GM23338 (cell line): ENCODE measurements around the gene OR5K1. TPM values are rescaled to one million over a fixed set of nuclear protein-coding genes. Genes with fewer than 3 reads are reported as not detected.

ENCODE experiments used
- ATAC-seq: fragments of 200-7000 bp; cut with Tn5 transposase; 3 replicates; pipeline ENCODE4 v1.9.1; 2020
- DNase-seq: peaks from one replicate; pipeline ENCODE4 v3.0.0-alpha.2; 2015; ENCODE audit warnings: low spot score
- H2AFZ ChIP-seq: fragments of 200-600 bp; sonication (generic); 2 replicates; pipeline ENCODE4 v1.8.0; 2016; ENCODE audit warnings: antibody characterized with exemption, mild to moderate bottlenecking, moderate library complexity
- H3F3A ChIP-seq: fragments of 200-600 bp; sonication (generic); replicated peaks from 2 replicates; pipeline ENCODE4 v1.8.0; 2017; ENCODE audit warnings: antibody characterized with exemption, mixed run types, low read depth
- H3K27ac ChIP-seq: fragments of 200-600 bp; sonication (generic); 2 replicates; pipeline ENCODE4 v1.6.1; 2016; ENCODE audit warnings: low read depth
- H3K27me3 ChIP-seq: fragments of 200-600 bp; sonication (generic); 2 replicates; pipeline ENCODE4 v1.8.0; 2016; ENCODE audit warnings: mild to moderate bottlenecking, mixed run types, moderate library complexity; ENCODE audit not compliant: insufficient read depth
- H3K36me3 ChIP-seq: fragments of 200-600 bp; sonication (generic); 2 replicates; pipeline ENCODE4 v1.8.0; 2016; ENCODE audit warnings: mild to moderate bottlenecking; ENCODE audit not compliant: insufficient read depth
- H3K4me1 ChIP-seq: fragments of 200-600 bp; sonication (generic); 2 replicates; pipeline ENCODE4 v1.8.0; 2016; ENCODE audit warnings: mild to moderate bottlenecking, moderate library complexity; ENCODE audit not compliant: insufficient read depth
- H3K4me2 ChIP-seq: fragments of 200-600 bp; sonication (generic); 2 replicates; pipeline ENCODE4 v1.7.1; 2017; ENCODE audit warnings: mixed run types
- H3K4me3 ChIP-seq: fragments of 200-600 bp; sonication (generic); 2 replicates; pipeline ENCODE4 v1.6.1; 2016; ENCODE audit warnings: mixed run types
- H3K79me2 ChIP-seq: fragments of 200-600 bp; sonication (generic); replicated peaks from 2 replicates; pipeline ENCODE4 v1.8.0; 2017; ENCODE audit warnings: mild to moderate bottlenecking; ENCODE audit not compliant: insufficient read depth
- H3K9me2 ChIP-seq: fragments of 200-600 bp; sonication (generic); 2 replicates; pipeline ENCODE4 v1.8.0; 2017; ENCODE audit not compliant: insufficient read depth
- H4K20me1 ChIP-seq: fragments of 200-600 bp; sonication (generic); replicated peaks from 2 replicates; pipeline ENCODE4 v1.8.0; 2017; ENCODE audit warnings: mild to moderate bottlenecking; ENCODE audit not compliant: insufficient read depth
- H3K27ac Mint-ChIP-seq: 2 replicates; pipeline ENCODE4 v1.8.0; 2020; ENCODE audit warnings: inconsistent platforms, mild to moderate bottlenecking, moderate library complexity, mixed read lengths
- H3K27me3 Mint-ChIP-seq: 3 replicates; pipeline ENCODE4 v1.8.0; 2022; ENCODE audit warnings: low read depth, mild to moderate bottlenecking, moderate library complexity, mixed read lengths, inconsistent platforms; ENCODE audit not compliant: insufficient read depth, poor library complexity
- H3K36me3 Mint-ChIP-seq: 3 replicates; pipeline ENCODE4 v1.8.0; 2021; ENCODE audit warnings: low read depth, mild to moderate bottlenecking, inconsistent platforms, moderate library complexity, mixed read lengths
- H3K4me1 Mint-ChIP-seq: 3 replicates; pipeline ENCODE4 v1.8.0; 2020; ENCODE audit warnings: mild to moderate bottlenecking, inconsistent platforms, mixed read lengths
- H3K4me3 Mint-ChIP-seq: 3 replicates; pipeline ENCODE4 v1.8.0; 2021; ENCODE audit warnings: moderate library complexity, mild to moderate bottlenecking, inconsistent platforms, mixed read lengths
- H3K9me3 Mint-ChIP-seq: 3 replicates; pipeline ENCODE4 v1.8.0; 2020; ENCODE audit warnings: moderate library complexity, mild to moderate bottlenecking, inconsistent platforms, mixed read lengths
- CREB1 ChIP-seq: fragments of 250-450 bp; sonication (Bioruptor Pico); IDR thresholded peaks from 2 replicates; pipeline ENCODE4 v1.5.0; 2020; ENCODE audit warnings: low read depth, mild to moderate bottlenecking, moderate library complexity
- EZH2 ChIP-seq: fragments of 200-600 bp; sonication (generic); IDR thresholded peaks from one replicate; pipeline ENCODE4 v1.8.0; 2017; ENCODE audit warnings: antibody characterized with exemption, mild to moderate bottlenecking, low read depth; ENCODE audit not compliant: unreplicated experiment
- EZH2phosphoT487 ChIP-seq: fragments of 200-600 bp; sonication (generic); IDR thresholded peaks from one replicate; pipeline ENCODE4 v1.8.1; 2018; ENCODE audit warnings: antibody characterized with exemption; ENCODE audit not compliant: unreplicated experiment
- JUNB ChIP-seq: IDR thresholded peaks from one replicate; pipeline ENCODE4 v1.6.1; 2016; ENCODE audit warnings: antibody characterized with exemption; ENCODE audit not compliant: unreplicated experiment
- NANOG ChIP-seq: IDR thresholded peaks from 2 replicates; pipeline ENCODE4 v1.6.1; 2016; ENCODE audit warnings: antibody characterized with exemption, borderline replicate concordance
- POLR2AphosphoS5 ChIP-seq: IDR thresholded peaks from 2 replicates; pipeline ENCODE4 v1.6.1; 2016; ENCODE audit warnings: antibody characterized with exemption, low read depth
- STAT1 ChIP-seq: IDR thresholded peaks from one replicate; pipeline ENCODE4 v1.6.1; 2016; ENCODE audit warnings: antibody characterized with exemption; ENCODE audit not compliant: unreplicated experiment
- ZNF114 ChIP-seq: fragments of 250-450 bp; sonication (Bioruptor Pico); IDR thresholded peaks from 2 replicates; pipeline ENCODE4 v1.5.0; 2020; ENCODE audit warnings: mild to moderate bottlenecking, moderate library complexity
- ZNF331 ChIP-seq: fragments of 250-450 bp; sonication (Bioruptor Pico); IDR thresholded peaks from 2 replicates; pipeline ENCODE4 v1.5.0; 2020; ENCODE audit warnings: low read depth, mild to moderate bottlenecking, moderate library complexity
- polyA plus RNA-seq: library from polyadenylated mRNA; unstranded; fragments of >200 nt; fragmentation: Nextera tagmentation; extraction: Ambion mirVana; gene quantifications from 2 replicates; pipeline ENCODE4 v1.2.1, GENCODE V29; 2016
- total RNA-seq: library from RNA; depleted of rRNA; stranded (reverse); fragments of >200 nt; shearing (Covaris generic); gene quantifications from 2 replicates; pipeline ENCODE4 v1.2.3, GENCODE V29; 2014
- TF ChIP-seq, protein P1 (sequence below): IDR thresholded peaks from 2 replicates; pipeline ENCODE4 v1.6.1; 2016; ENCODE audit warnings: antibody characterized with exemption
- TF ChIP-seq, protein P2 (sequence below), 2 experiments: fragments of 200-600 bp in 1 of 2; sonication (generic) in 1 of 2; conservative IDR thresholded peaks; 2 replicates each; pipeline versions ENCODE4 v1.5.1 to v1.6.1; 2016 to 2017; ENCODE audit warnings: antibody characterized with exemption in 2 of 2, low read depth in 2 of 2, mild to moderate bottlenecking in 2 of 2, moderate library complexity in 1 of 2
- TF ChIP-seq, protein P3 (sequence below): fragments of 250-450 bp; sonication (Bioruptor Pico); IDR thresholded peaks from 2 replicates; pipeline ENCODE4 v1.5.0; 2020; ENCODE audit warnings: mild to moderate bottlenecking, moderate library complexity
- TF ChIP-seq, protein P4 (sequence below): IDR thresholded peaks from one replicate; pipeline ENCODE4 v1.6.1; 2018; ENCODE audit warnings: antibody characterized with exemption; ENCODE audit not compliant: unreplicated experiment

The OR5K1 gene
- total and polyA plus RNA-seq, 2 experiments from 2014 or later = not detected

GRCh38 chr3:98449606-98450193 lies 13.3 kb upstream of the OR5K1 start:
- Histone ChIP-seq H3F3A (no peaks in the 10 kb centered on the region), H2AFZ (peak overlapping the region; percentile 56; the same call in 1 of the 2 replicates), H4K20me1 (no peaks in the 10 kb centered on the region), H3K27me3 (no peaks in the 10 kb centered on the region), H3K9me2 (no peaks in the 10 kb centered on the region), H3K4me1 (no peaks in the 10 kb centered on the region), H3K36me3 (no peaks in the 10 kb centered on the region), H3K79me2 (no peaks in the 10 kb centered on the region), H3K4me2 (no peak overlapping the region), H3K4me3 (no peak overlapping the region), H3K27ac (no peak overlapping the region)
- DNase-seq (no peak), ATAC-seq (no peak)
- Mint-ChIP-seq H3K9me3 (no peaks in the 10 kb centered on the region), H3K27ac (no peak overlapping the region), H3K4me1 (peaks cover 3% of the 10 kb centered on the region; the same call in 2 of the 3 replicates), H3K27me3 (no peaks in the 10 kb centered on the region), H3K4me3 (no peak overlapping the region), H3K36me3 (no peaks in the 10 kb centered on the region)
- TF ChIP-seq, protein P1, sequence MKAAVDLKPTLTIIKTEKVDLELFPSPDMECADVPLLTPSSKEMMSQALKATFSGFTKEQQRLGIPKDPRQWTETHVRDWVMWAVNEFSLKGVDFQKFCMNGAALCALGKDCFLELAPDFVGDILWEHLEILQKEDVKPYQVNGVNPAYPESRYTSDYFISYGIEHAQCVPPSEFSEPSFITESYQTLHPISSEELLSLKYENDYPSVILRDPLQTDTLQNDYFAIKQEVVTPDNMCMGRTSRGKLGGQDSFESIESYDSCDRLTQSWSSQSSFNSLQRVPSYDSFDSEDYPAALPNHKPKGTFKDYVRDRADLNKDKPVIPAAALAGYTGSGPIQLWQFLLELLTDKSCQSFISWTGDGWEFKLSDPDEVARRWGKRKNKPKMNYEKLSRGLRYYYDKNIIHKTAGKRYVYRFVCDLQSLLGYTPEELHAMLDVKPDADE = no peak
- no peak for TF ChIP-seq STAT1
- TF ChIP-seq, protein P2, sequence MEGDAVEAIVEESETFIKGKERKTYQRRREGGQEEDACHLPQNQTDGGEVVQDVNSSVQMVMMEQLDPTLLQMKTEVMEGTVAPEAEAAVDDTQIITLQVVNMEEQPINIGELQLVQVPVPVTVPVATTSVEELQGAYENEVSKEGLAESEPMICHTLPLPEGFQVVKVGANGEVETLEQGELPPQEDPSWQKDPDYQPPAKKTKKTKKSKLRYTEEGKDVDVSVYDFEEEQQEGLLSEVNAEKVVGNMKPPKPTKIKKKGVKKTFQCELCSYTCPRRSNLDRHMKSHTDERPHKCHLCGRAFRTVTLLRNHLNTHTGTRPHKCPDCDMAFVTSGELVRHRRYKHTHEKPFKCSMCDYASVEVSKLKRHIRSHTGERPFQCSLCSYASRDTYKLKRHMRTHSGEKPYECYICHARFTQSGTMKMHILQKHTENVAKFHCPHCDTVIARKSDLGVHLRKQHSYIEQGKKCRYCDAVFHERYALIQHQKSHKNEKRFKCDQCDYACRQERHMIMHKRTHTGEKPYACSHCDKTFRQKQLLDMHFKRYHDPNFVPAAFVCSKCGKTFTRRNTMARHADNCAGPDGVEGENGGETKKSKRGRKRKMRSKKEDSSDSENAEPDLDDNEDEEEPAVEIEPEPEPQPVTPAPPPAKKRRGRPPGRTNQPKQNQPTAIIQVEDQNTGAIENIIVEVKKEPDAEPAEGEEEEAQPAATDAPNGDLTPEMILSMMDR (conservative IDR thresholded peaks at IDR 0.05; ENCODE audit: low read depth in 2 of 2) = no peak
- no peak for TF ChIP-seq EZH2
- no peak for TF ChIP-seq JUNB
- TF ChIP-seq ZNF114 (CRISPR knock-in tag) = no peak
- no peak for TF ChIP-seq POLR2AphosphoS5
- no peak for TF ChIP-seq NANOG
- TF ChIP-seq EZH2phosphoT487 = no peak
- no peak for TF ChIP-seq ZNF331 (CRISPR knock-in tag)
- no peak for TF ChIP-seq CREB1
- TF ChIP-seq, protein P3, sequence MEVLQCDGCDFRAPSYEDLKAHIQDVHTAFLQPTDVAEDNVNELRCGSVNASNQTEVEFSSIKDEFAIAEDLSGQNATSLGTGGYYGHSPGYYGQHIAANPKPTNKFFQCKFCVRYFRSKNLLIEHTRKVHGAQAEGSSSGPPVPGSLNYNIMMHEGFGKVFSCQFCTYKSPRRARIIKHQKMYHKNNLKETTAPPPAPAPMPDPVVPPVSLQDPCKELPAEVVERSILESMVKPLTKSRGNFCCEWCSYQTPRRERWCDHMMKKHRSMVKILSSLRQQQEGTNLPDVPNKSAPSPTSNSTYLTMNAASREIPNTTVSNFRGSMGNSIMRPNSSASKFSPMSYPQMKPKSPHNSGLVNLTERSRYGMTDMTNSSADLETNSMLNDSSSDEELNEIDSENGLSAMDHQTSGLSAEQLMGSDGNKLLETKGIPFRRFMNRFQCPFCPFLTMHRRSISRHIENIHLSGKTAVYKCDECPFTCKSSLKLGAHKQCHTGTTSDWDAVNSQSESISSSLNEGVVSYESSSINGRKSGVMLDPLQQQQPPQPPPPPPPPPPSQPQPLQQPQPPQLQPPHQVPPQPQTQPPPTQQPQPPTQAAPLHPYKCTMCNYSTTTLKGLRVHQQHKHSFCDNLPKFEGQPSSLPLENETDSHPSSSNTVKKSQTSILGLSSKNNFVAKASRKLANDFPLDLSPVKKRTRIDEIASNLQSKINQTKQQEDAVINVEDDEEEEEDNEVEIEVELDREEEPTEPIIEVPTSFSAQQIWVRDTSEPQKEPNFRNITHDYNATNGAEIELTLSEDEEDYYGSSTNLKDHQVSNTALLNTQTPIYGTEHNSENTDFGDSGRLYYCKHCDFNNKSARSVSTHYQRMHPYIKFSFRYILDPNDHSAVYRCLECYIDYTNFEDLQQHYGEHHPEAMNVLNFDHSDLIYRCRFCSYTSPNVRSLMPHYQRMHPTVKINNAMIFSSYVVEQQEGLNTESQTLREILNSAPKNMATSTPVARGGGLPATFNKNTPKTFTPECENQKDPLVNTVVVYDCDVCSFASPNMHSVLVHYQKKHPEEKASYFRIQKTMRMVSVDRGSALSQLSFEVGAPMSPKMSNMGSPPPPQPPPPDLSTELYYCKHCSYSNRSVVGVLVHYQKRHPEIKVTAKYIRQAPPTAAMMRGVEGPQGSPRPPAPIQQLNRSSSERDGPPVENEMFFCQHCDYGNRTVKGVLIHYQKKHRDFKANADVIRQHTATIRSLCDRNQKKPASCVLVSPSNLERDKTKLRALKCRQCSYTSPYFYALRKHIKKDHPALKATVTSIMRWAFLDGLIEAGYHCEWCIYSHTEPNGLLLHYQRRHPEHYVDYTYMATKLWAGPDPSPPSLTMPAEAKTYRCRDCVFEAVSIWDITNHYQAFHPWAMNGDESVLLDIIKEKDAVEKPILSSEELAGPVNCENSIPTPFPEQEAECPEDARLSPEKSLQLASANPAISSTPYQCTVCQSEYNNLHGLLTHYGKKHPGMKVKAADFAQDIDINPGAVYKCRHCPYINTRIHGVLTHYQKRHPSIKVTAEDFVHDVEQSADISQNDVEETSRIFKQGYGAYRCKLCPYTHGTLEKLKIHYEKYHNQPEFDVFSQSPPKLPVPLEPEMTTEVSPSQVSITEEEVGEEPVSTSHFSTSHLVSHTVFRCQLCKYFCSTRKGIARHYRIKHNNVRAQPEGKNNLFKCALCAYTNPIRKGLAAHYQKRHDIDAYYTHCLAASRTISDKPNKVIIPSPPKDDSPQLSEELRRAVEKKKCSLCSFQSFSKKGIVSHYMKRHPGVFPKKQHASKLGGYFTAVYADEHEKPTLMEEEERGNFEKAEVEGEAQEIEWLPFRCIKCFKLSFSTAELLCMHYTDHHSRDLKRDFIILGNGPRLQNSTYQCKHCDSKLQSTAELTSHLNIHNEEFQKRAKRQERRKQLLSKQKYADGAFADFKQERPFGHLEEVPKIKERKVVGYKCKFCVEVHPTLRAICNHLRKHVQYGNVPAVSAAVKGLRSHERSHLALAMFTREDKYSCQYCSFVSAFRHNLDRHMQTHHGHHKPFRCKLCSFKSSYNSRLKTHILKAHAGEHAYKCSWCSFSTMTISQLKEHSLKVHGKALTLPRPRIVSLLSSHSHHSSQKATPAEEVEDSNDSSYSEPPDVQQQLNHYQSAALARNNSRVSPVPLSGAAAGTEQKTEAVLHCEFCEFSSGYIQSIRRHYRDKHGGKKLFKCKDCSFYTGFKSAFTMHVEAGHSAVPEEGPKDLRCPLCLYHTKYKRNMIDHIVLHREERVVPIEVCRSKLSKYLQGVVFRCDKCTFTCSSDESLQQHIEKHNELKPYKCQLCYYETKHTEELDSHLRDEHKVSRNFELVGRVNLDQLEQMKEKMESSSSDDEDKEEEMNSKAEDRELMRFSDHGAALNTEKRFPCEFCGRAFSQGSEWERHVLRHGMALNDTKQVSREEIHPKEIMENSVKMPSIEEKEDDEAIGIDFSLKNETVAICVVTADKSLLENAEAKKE (CRISPR knock-in tag) = no peak
- TF ChIP-seq, protein P4, sequence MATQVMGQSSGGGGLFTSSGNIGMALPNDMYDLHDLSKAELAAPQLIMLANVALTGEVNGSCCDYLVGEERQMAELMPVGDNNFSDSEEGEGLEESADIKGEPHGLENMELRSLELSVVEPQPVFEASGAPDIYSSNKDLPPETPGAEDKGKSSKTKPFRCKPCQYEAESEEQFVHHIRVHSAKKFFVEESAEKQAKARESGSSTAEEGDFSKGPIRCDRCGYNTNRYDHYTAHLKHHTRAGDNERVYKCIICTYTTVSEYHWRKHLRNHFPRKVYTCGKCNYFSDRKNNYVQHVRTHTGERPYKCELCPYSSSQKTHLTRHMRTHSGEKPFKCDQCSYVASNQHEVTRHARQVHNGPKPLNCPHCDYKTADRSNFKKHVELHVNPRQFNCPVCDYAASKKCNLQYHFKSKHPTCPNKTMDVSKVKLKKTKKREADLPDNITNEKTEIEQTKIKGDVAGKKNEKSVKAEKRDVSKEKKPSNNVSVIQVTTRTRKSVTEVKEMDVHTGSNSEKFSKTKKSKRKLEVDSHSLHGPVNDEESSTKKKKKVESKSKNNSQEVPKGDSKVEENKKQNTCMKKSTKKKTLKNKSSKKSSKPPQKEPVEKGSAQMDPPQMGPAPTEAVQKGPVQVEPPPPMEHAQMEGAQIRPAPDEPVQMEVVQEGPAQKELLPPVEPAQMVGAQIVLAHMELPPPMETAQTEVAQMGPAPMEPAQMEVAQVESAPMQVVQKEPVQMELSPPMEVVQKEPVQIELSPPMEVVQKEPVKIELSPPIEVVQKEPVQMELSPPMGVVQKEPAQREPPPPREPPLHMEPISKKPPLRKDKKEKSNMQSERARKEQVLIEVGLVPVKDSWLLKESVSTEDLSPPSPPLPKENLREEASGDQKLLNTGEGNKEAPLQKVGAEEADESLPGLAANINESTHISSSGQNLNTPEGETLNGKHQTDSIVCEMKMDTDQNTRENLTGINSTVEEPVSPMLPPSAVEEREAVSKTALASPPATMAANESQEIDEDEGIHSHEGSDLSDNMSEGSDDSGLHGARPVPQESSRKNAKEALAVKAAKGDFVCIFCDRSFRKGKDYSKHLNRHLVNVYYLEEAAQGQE = no peak
